DMS 273 (cell line): ENCODE data around the gene PXDN.
"Not testable (repeated sequence)": the region's sequence is repeated elsewhere in the genome, so short reads cannot be mapped to it uniquely, and the experiment has no call there.

Experiments used
- DNase-seq: peaks from one replicate; lab custom pipeline; 2025; ENCODE audit not compliant: unreplicated experiment; lab: John Stamatoyannopoulos, UW

Gene PXDN

DNA sequence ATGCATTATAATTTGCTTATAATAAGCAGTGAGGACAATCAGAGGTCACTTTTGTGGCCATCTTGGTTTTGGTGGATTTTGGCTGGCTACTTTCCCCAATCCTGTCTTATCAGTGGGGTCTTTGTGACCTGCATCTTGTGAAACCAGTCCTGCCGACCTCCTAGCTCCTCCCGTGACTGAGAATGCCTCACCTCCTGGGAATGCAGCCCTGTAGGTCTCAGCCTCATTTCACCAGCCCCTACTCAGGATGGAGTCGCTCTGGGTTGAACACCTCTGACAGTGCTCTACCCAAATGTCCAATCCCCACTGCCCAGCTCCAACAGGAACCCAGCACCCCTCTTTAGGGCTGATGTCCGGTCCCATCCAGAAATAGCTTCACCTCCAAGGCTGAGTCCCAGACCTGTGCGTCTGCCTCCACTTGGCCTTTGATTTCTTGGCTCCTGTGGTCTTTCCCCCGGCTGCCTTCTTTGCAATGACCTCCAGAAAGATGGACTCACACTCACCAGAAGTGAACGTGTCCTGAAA is 31.3 kb upstream of the PXDN start:
- no peak for DNase-seq

DNA sequence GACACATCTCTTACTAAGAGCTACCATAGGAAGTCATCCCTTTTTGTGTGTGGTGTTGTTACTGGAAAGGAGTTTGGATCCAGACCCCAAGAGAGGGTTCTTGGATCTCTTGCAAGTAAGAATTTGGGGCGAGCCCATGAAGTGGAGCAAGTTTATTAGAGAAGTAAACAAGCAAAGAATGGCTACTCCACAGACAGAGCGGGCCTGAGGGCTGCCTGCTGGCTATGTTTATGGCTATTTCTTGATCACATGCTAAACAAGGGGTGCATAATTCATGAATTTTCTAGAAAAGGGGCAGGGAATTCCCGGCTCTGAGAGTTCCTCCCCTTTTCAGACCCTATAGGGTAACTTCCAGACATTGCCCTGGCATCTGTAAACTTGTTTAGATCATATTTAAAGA is 30.6 kb upstream of the PXDN start:
- no peak for DNase-seq

DNA sequence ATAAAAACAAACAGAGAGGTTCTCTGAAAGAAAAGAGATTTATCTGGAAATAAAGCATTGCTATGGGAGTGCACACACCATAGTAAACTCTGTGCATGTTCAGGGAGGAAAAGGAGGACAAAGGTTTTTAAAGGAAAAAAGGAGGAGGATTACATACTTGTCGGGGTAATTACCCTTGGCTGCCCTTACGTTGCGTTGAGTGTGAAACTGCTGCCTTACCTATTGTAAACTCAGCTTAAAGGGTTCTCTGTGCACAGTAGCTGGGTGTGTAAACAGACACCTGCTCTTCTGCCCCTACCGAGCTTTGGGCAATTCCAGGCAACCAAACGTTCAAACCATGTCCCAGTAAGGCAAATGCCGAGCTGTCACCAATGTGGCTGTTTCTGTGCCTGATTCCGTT is 29.6 kb upstream of the PXDN start:
- no peak for DNase-seq

DNA sequence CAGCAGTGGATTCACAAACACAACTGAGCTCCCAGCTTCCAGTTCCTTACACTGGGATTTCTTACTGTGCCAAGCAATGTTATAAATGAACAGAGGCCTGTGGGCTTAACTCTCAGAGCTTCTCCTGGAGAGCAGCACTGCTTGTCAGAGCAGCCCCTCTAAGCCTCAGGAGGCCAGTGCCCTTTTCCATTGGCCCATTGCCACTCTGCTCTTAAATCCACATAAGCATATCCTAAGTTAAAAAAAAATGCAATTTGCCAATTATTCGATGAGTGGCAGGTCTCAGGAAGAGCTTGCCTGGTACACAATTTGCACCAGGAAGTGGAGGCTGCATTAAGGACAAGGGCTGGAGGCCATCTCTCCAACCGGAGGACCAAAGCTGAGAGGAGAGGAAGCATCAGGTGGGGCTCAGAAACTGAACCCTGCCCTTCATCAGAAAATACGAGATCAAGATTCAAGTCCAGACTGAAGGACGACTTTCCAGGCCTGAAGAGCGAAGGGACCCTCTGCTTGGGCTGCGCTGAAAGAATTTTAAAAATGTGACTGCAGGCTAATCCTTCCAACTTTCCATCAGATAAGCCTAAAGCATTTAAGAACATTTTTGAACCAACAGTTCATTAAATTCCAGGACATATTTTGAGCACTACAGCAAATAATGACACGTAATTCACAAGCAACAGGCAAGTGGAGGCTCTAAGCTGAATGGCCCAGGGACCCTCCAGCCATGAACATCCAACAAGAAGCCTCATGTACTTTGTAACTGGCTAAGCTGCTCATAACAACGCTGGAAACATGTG is 28.4 kb upstream of the PXDN start:
- DNase-seq = no peak

DNA sequence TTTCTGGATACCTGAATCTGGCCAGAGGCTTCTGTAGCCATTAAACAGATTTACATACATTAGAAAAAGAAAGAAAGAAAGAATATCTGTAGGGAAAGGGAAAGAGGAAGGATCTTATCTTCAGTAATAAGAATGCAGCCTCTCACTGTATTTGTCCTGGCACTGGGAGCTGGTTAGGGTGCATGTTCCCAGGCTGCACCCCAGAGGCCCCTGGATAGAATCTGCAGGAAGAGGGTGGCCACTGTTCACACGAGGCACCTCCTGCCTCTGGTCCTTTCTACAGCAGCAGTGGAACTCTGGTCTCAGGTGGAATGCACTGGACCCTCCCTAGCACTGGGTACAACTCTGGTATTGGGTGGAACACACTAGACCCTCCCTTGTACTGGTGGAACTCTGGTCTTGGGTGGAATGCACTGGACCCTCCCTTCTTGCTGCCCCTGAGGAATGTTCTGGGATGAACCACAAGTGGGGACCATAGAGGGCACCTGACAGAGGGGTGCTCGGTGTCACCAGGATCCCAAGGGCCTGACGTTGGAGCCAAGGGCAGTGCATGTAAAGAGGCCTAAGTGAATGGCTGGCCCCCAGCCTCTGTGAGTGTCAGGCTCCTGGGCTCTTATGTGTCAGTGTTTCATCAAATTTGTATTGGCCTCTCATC is 27.4 kb upstream of the PXDN start:
- no peak for DNase-seq

DNA sequence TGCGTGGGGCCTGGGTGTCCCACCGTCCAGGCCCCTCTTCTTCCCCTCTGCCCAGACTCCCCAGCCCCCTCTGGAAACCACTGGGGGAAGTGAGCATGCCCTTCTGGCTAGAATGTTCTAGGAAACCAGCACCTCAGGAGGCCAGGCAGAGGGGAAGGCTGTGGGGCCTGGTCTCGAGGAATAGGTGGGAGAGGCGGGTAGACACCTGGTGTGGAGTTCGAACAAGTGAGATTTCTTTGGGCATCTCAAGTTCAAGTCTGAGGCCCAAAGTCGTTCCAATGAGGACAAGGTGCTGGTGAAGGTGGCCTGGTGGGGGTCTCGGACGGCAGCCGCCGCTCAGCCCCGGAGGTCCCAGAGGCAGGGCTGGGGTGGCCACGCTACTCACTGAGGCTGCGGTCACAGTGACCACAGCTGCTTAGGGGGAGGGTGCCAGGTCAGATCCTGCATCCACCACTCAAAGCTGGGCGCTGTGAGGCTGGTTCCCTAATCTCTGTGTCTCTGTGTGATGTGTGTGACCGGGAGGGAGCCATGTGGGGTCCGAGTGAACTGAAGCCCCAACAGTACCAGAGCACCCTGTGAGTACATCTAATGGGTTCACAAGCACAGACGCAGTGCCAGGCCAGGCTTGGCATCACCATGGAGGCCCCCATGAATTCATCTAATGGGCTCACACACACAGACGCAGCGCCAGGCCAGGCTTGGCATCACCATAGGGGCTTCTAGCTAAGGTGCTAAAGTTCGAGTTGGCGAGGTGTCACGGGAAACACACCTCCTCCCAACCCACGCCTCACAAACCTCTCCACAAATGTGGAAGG is 26.5 kb upstream of the PXDN start:
- no peak for DNase-seq

DNA sequence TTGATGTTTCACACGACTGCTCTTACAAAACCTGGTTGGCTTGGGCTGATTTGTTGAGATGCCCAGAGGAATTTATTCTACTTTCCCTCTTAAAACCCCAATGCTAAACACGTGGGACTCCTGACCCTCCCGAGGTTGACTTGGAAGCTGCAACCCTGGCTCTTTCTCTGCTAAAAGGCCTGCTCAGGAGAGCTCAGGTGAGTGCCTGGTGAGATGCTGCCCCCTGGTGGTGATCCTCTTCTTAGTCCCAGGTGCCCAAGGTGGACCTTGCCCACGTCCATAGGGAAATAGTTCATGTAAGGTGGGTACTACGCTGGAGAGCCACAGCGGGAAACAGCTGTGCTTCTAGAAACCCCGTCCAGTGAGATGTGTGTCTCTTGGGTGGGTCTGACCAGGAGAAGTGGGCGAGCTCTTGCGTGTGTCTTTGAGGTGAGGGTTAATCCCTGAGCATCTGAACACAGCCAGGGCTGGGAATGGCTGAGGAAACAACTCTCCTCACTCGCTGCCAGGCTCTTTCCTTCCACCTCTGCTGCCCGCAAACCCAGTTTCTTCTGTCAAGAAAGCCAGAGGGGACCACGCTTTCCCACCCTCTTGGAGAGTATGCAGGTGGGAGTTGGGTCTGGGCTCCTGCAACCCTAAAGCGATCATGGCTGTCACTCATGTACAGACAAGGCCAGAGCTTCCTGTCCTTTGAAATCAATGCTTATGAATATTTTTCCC is 25.5 kb upstream of the PXDN start:
- peak; percentile 77 for DNase-seq

DNA sequence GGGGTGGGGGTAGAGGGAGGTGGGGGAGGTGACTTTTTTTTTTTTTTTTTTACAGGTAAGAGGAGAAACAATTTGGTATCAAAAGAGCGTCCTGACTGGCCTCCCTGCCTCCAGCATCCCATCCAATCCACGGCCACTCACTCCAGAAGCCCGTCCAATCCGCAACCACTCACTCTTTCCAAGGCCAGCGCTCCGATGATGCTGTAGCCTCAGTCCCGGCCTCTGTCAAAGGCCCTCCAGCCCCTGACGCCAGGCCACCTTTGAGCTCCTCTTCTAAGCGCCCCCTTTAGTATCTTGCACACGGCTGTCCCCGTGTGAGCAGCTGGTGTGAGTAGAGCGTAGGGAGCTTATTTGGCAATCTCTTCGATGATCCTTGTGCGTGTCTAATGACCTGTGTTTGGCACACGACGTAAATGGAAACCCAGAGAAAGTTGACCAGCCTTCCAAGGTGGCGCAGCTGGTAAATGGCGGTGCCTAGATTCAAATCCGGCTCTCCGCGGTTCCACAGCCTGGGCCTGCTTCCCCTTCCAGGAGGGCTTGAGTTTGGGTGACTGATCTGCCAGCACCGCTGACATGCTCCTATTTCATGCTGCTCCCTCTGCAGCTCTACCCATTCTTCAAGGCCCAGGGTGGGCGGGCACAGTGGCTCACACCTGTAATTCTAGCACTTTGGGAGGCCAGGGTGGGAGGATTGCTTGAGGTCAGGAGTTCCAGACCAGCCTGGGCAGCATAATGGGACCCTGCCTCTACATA is 23.8 kb upstream of the PXDN start:
- no peak for DNase-seq

DNA sequence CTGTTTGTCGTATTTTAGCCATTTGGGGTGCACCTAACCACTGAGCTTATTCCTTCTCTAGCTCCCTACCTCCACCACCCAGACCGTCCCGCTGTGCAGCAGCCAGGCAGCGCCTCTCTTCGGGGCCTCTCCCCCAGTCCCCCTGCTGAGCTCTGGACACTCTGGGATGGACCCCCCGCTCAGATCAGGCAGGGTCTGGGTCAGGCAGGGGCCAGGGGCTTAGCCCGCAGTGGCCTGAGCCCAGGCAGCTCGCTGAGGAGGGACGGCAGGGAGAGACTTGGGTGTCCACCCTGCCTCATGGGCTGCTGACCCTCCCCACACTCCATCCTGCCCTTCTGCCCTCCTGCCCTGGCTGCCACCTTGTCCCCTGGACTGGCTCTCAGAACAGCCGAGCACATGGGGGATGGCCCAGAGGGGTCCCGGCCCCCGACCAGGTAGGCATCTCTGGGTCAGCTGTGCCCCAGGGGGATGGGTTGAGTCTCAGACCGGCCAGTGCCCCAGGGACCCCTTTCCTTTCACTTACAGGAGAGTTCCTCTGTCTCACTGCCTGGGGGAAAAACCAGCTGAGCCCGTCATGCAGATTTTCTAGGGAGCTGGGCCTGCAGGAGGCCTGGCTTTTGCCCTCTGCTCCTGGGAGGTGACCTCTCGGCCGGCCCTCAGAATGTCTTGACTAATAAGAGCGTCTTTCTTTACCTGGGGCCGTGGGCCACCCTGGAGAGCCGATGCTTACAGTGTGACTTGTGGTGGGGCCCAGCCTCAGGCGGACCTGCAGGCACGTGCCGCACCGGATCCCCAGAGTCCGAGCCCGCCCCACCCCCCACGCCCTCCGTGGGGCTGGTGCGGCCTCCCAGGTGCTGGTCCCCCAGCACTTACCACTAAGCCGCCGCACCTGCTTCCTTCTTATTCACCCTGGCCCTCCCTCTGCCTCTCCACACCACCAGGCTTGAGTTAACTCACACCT is 22.8 kb upstream of the PXDN start:
- DNase-seq = no peak

DNA sequence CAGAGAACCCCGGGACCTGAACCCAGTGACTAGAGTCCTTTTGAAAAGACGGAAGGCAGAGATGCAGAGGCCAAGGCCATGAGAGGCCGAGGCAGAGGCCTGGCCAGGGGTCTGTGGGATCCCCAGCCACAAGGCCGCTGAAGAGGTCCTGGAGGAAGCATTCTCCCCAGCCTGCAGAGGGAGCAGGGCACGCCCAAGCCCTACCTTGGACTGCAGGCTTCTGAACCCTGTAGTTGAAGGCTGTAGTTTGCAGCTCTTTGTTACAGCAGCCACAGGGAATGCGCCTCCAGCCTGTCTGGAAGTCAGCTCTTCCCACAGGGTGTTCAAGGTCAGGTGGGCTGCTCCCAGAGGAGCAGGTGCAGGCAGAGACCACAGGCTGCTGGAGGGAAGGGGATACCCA is 22.1 kb upstream of the PXDN start:
- DNase-seq = no peak

DNA sequence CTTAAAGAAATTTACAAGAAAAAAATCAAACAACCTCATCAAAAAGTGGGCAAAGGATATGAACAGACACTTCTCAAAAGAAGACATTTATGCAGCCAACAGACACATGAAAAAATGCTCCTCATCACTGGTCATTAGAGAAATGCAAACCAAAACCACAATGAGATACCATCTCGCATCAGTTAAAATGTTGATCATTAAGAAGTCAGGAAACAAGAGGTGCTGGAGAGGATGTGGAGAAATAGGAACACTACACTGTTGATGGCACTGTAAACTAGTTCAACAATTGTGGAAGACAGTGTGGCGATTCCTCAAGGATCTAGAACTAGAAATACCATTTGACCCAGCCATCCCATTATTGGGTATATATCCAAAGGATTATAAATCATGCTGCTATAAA is 20.9 kb upstream of the PXDN start:
- not testable (repeated sequence) for DNase-seq

DNA sequence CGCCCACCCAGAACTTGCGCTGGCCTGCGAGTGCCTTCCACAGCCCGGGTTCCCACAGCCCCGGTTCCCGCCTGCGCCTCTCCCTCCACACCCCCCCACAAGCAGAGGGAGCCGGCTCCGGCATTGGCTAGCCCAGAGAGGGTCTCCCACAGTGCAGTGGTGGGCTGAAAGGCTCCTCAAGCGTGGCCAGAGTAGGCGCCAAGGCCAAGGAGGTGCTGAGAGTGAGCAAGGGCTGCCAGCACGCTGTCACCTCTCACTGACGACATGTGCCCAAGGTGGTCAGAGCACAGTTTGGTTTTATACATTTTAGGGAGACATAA is 15.3 kb upstream of the PXDN start:
- DNase-seq = no peak

DNA sequence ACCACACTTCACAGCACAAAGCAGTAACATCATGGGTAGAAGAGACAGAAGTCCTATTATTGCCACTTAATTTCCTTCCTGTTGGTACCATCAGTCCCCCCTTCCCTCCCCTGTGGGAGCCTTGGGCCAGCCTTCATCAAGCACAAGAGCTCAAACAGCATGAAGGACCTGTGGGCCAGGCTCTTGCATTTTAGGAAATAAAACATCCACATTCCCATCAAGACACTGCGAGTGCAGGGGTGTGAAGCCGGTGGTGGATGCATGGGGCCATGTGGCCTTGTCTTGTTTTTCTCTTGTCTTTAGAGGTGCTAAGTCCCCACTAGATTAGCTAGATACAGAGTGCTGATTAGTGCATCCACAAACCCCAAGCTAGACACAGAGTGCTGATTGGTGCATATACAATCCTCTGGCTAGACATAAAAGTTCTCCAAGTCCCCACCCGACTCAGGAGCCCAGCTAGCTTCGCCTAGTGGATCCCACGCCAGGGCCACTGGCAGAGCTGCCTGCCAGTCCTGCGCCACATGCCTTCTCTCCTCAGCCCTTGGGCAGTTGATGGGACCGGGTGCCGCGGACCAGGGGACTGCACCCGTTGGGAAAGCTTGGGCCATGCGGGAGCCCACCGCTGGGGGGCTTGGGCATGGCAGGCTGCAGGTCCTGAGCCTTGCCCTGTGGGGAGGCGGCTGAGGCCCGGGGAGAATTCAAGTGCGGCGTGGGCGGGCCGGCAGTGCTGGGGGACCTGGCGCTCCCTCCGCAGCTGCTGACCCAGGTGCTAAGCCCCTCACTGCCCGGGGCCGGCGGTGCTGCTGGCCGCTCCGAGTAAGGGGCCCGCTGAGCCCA is 14.7 kb upstream of the PXDN start:
- DNase-seq = no peak

DNA sequence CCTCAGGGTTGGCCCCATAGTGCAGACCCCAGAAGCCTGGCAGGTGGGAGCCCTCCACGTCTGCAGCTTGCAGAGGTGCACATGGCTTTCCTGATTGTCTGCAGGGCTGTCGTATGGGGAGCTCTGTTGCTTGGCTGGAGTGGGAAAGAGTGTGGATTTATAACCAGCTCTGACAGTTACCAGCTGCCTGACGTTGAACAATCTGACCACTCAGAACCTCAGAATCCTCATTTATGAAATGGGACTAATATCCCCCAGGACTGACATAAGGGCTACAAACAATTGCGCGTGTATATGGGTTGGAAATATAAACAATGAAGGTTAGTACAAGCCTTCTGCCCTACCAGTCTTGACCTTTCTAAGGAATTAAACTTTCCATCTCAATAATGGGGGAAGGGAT is 13.9 kb upstream of the PXDN start:
- no peak for DNase-seq

DNA sequence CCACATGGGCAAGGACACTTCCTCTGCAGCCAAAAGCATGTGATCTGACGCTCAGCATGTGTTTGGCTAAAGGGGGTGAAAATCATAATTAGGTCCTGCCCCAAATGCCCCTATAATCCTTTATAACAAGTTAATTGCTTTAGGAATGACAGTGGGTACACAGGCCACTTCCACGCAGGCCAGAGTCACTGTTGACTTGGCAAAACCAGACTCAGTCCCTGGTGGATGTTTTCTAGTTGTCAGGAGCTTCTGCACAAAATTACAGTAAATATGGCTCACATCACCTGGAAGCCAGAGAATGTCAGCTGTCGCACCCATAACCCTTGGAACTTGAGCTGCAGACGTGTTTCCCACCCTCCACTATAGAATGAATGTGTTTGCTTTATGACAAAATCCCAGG is 13.3 kb upstream of the PXDN start:
- no peak for DNase-seq

DNA sequence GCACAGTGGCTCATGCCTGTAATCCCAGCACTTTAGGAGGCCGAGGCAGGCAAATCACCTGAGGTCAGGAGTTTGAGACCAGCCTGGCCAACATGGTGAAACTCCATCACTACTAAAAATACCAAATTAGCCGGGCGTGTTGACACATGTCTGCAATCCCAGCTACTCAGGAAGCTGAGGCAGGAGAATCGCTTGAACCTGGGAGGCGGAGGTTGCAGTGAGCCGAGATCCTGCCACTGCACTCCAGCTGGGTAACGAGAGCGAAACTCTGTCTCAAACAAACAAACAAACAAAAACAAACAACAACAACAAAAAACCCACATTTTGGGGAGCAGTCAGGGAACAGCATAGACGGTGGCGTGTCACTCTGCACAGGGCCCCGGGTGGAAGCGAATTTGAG is 12.8 kb upstream of the PXDN start:
- DNase-seq = not testable (repeated sequence)

DNA sequence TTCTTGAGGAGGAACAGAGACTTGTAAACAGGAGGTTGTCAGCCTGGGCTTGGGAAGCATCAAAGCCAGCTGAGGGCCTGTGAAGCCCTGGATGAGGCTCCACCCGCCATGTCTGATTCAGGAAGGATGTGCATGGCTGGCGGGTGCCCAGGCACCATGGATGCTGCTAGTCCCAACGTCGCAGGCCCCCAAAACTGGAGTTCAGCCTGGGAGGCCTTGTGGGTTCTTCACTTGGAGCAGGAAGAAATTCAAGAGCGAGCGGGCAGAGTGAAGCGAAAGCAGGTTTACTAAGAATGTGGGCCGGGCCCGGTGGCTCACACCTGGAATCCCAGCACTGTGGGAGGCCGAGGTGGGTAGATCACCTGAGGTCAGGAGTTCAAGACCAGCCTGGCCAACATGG is 12.1 kb upstream of the PXDN start:
- DNase-seq = no peak

DNA sequence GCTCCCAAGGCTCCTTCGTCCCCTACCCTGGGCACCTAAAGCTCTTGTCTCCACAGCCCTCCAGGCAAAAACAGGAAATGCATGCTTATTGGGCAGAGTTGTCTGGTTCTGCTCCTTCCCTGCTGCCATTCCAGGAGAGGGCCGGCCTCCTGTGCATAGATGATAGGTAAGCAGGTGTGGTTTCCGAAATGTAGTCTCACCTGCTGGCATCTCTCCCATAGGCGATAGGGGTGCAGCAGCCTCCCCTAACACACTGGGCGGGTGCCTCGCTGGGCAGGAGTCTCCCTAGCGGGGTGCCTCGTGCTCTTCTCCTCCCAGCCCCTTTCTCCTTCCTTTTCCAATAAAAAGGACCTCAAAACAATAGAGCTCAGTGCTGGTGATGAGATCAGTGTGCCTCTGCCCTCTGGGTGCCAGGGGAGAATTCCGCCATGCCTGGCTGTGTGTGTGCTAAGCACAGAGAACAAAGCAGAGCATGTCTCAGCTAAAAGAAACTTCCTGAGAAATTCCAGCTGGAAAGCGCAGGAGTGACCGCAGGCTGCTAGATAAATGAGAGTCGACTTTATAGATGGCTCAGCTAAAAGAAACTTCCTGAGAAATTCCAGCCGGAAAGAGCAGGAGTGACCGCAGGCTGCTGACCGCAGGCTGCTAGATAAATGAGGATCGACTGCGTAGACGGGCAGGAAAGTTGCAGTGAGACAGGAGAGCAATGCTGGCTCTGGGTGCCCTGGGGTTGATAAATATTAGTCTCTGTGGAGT is 11.3 kb upstream of the PXDN start:
- DNase-seq = no peak
